ENCODE results near the gene CTSA.

The CTSA gene

GRCh38 chr20:45888681-45889080, 2.5 kb upstream of the CTSA start:
- TF ChIP-seq POLR2AphosphoS5 (IDR thresholded peaks at IDR 0.05; ENCODE audit: low read depth, low read length) (no peak), POLR2A (IDR thresholded peaks at IDR 0.05; ENCODE audit: low read depth, low read length) (no peak), TAF1 (IDR thresholded peaks at IDR 0.05; ENCODE audit: borderline replicate concordance, low read depth, low read length) (no peak)
- DNase-seq (ENCODE audit: insufficient read length) = no peak
- FAIRE-seq = no peak

GRCh38 chr20:45890077-45890984, 804 bp upstream of the CTSA start:
- no peak for FAIRE-seq
- DNase-seq (ENCODE audit: insufficient read length) = no peak
- TF ChIP-seq TAF1 (IDR thresholded peaks at IDR 0.05; ENCODE audit: borderline replicate concordance, low read depth, low read length) = no peak
- TF ChIP-seq POLR2AphosphoS5 (IDR thresholded peaks at IDR 0.05; ENCODE audit: low read depth, low read length) = no peak
- no peak for TF ChIP-seq POLR2A (IDR thresholded peaks at IDR 0.05; ENCODE audit: low read depth, low read length)

- DNase-seq (ENCODE audit: insufficient read length) (no peak), FAIRE-seq (no peak)
- TF ChIP-seq TAF1 (IDR thresholded peaks at IDR 0.05; ENCODE audit: borderline replicate concordance, low read depth, low read length) (no peak), POLR2A (IDR thresholded peaks at IDR 0.05; ENCODE audit: low read depth, low read length) (no peak), POLR2AphosphoS5 (IDR thresholded peaks at IDR 0.05; ENCODE audit: low read depth, low read length) (no peak)
Measured at GRCh38 chr20:45892049-45892825, 1.1 kb downstream of the CTSA start.

GRCh38 chr20:45892828-45893500, 1.8 kb downstream of the CTSA start:
- TF ChIP-seq POLR2A (IDR thresholded peaks at IDR 0.05; ENCODE audit: low read depth, low read length) = no peak
- TF ChIP-seq TAF1 (IDR thresholded peaks at IDR 0.05; ENCODE audit: borderline replicate concordance, low read depth, low read length) = no peak
- TF ChIP-seq POLR2AphosphoS5 (IDR thresholded peaks at IDR 0.05; ENCODE audit: low read depth, low read length) = no peak
- FAIRE-seq = no peak

GRCh38 chr20:45893831-45894230, 2.7 kb downstream of the CTSA start:
- DNase-seq (ENCODE audit: insufficient read length) (no peak), FAIRE-seq (no peak)
- TF ChIP-seq POLR2A (IDR thresholded peaks at IDR 0.05; ENCODE audit: low read depth, low read length) = no peak
- TF ChIP-seq TAF1 (IDR thresholded peaks at IDR 0.05; ENCODE audit: borderline replicate concordance, low read depth, low read length) = no peak
- no peak for TF ChIP-seq POLR2AphosphoS5 (IDR thresholded peaks at IDR 0.05; ENCODE audit: low read depth, low read length)

More at GRCh38 chr20:45892828-45893500, 1.8 kb downstream of the CTSA start:
- no peak for DNase-seq (ENCODE audit: insufficient read length)

- TF ChIP-seq POLR2AphosphoS5 (IDR thresholded peaks at IDR 0.05; ENCODE audit: low read depth, low read length) (no peak), TAF1 (IDR thresholded peaks at IDR 0.05; ENCODE audit: borderline replicate concordance, low read depth, low read length) (no peak), POLR2A (IDR thresholded peaks at IDR 0.05; ENCODE audit: low read depth, low read length) (no peak)
Measured at GRCh38 chr20:45894797-45895196, 3.7 kb downstream of the CTSA start.

GRCh38 chr20:45896641-45897161, 5.6 kb downstream of the CTSA start:
- TF ChIP-seq TAF1 (IDR thresholded peaks at IDR 0.05; ENCODE audit: borderline replicate concordance, low read depth, low read length) (no peak), POLR2AphosphoS5 (IDR thresholded peaks at IDR 0.05; ENCODE audit: low read depth, low read length) (no peak), POLR2A (IDR thresholded peaks at IDR 0.05; ENCODE audit: low read depth, low read length) (no peak)
- DNase-seq (ENCODE audit: insufficient read length) (no peak), FAIRE-seq (no peak)

More at GRCh38 chr20:45894797-45895196, 3.7 kb downstream of the CTSA start:
- DNase-seq (ENCODE audit: insufficient read length) (no peak), FAIRE-seq (no peak)

GRCh38 chr20:45897289-45897688, 6.2 kb downstream of the CTSA start:
- FAIRE-seq = no peak
- DNase-seq (ENCODE audit: insufficient read length) = no peak
- no peak for TF ChIP-seq TAF1 (IDR thresholded peaks at IDR 0.05; ENCODE audit: borderline replicate concordance, low read depth, low read length)

- FAIRE-seq (no peak), DNase-seq (ENCODE audit: insufficient read length) (no peak)
- TF ChIP-seq POLR2A (IDR thresholded peaks at IDR 0.05; ENCODE audit: low read depth, low read length) (no peak), TAF1 (IDR thresholded peaks at IDR 0.05; ENCODE audit: borderline replicate concordance, low read depth, low read length) (no peak), POLR2AphosphoS5 (IDR thresholded peaks at IDR 0.05; ENCODE audit: low read depth, low read length) (no peak)
Measured at GRCh38 chr20:45897692-45898091, 6.6 kb downstream of the CTSA start.

- DNase-seq (ENCODE audit: insufficient read length) (no peak), FAIRE-seq (no peak)
- no peak for TF ChIP-seq POLR2A (IDR thresholded peaks at IDR 0.05; ENCODE audit: low read depth, low read length)
- TF ChIP-seq POLR2AphosphoS5 (IDR thresholded peaks at IDR 0.05; ENCODE audit: low read depth, low read length) = no peak
- TF ChIP-seq TAF1 (IDR thresholded peaks at IDR 0.05; ENCODE audit: borderline replicate concordance, low read depth, low read length) = no peak
Measured at GRCh38 chr20:45898285-45898684, 7.2 kb downstream of the CTSA start.

All from GM12892 (cell line).